K562 (cell line): ENCODE measurements around the gene RAPSN. TPM values are rescaled to one million over a fixed set of nuclear protein-coding genes. Genes with fewer than 3 reads are reported as not detected.

ENCODE experiments used
- AFF1 ChIP-seq, 2 experiments: fragments of 450-650 bp; IDR thresholded peaks; 2 replicates each; pipeline ENCODE4 v1.6.1; 2018; ENCODE audit warnings: mild to moderate bottlenecking in 2 of 2, low read depth in 1 of 2; ENCODE audit not compliant: partially characterized antibody in 2 of 2
- KDM4B ChIP-seq, 2 experiments: fragments of 450-650 bp in 1 of 2; sonication (generic) in 1 of 2; IDR thresholded peaks; 2 replicates each; pipeline ENCODE4 v1.6.1; 2016 to 2017; ENCODE audit warnings: borderline replicate concordance in 2 of 2, antibody characterized with exemption in 1 of 2, low read depth in 1 of 2, mild to moderate bottlenecking in 1 of 2
- NR1H2 ChIP-seq: sonication (generic); formaldehyde crosslinking; IDR thresholded peaks from 2 replicates; pipeline ENCODE4 v1.4.0; 2020; ENCODE audit warnings: mild to moderate bottlenecking, missing genetic modification reagents
- PHF8 ChIP-seq: fragments of 200-600 bp; sonication (generic); IDR thresholded peaks from 2 replicates; pipeline ENCODE4 v1.6.1; 2012; ENCODE audit warnings: mixed run types, mild to moderate bottlenecking, inconsistent platforms, low read length, moderate library complexity, borderline replicate concordance
- POLR3A ChIP-seq: IDR thresholded peaks from 2 replicates; pipeline ENCODE4 v1.6.1; 2011; ENCODE audit warnings: borderline replicate concordance, mild to moderate bottlenecking, moderate library complexity; ENCODE audit not compliant: insufficient read length, insufficient read depth; ENCODE audit errors: extremely low read depth
- PTBP1 ChIP-seq: fragments of 200-400 bp; formaldehyde crosslinking; IDR thresholded peaks from 2 replicates; pipeline ENCODE4 v1.6.1; 2017; ENCODE audit warnings: low read depth, low read length
- ZNF436 ChIP-seq: fragments of 250-450, 450-650 bp; sonication (Bioruptor Pico); formaldehyde crosslinking; IDR thresholded peaks from 2 replicates; pipeline ENCODE4 v1.7.0; 2020; ENCODE audit warnings: mild to moderate bottlenecking
- ZSCAN32 ChIP-seq: fragments of 450-650 bp; formaldehyde crosslinking; IDR thresholded peaks from 2 replicates; pipeline ENCODE4 v1.4.0; 2020; ENCODE audit warnings: mild to moderate bottlenecking, moderate library complexity
- polyA plus RNA-seq, 8 experiments: library from polyadenylated mRNA; depleted of rRNA in 4 of 8; stranded (reverse) in 5 of 8; unstranded in 3 of 8; fragments of >200 nt; fragmentation: Nextera tagmentation in 2 of 8; fragmentation: Illumina TruSeq in 1 of 8; extraction: Ambion mirVana in 2 of 8; extraction: Trizol in 1 of 8; gene quantifications; 2 replicates each; pipeline versions ENCODE4 v1.2.1 to v1.2.3, GENCODE V29; 2011 to 2014; ENCODE audit warnings: inconsistent platforms in 1 of 8, missing spikeins in 1 of 8
- total RNA-seq, 7 experiments: library from RNA; depleted of rRNA in 6 of 7; stranded (reverse); fragments of >200 nt in 6 of 7; fragmentation: Illumina TruSeq in 2 of 7; extraction: Trizol in 2 of 7; gene quantifications; 2 replicates each; pipeline versions ENCODE4 v1.2.1 to v1.2.3, GENCODE V29; 2011 to 2021; ENCODE audit warnings: low replicate concordance in 1 of 7
- TF ChIP-seq, protein P1 (sequence below): fragments of 450-650 bp; IDR thresholded peaks from 2 replicates; pipeline ENCODE4 v1.6.1; 2016; ENCODE audit warnings: mild to moderate bottlenecking, moderate library complexity

Gene RAPSN
- total and polyA plus RNA-seq, 9 of the 15 experiments (the other 6 are each of a cell fraction or from before 2014, with no cell fraction given) = 0.06 to 0.11 TPM; not detected in 7

DNA sequence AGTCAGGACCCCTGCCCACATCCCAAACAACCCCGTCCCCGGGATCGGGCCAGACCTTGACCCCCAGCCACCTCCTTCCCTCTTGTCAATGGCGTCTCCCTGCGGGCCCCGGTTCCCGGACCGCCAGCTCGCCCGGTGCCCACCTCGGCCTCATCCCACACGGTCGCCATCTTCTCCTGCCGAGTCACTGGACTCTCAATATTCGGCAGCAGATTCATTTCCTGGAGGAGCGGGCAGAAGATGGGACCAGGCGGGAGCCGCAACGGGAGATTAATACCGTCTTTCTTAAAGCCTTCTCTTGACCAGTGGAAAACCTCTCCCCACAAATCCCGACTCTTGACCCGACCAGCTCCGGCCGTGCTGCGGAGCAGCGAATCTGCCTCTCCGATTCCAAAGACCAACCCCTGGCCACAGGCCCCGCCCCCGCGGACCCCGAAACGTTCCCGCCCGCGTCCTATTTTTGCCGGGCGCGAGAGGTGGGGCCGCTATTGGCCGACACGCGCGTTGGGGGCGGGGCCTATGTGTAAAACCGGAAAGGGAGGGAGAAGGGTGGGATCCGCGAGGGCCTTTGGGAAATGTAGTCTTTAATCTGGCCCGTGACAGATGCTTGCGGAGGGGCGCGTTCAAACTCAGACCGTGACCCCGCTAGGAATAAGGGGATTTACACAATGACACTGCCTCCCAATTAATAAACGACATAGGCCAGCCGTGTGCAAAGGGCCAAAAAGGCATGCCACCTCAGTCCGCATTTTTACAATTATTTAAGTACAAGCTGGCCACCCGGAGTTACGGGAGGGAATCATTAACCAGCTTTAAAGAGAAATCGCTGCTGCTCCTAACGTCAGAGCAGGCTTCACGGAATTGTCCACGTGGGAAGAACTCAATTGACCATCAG is 22.6 kb downstream of the RAPSN start, which contains the start of gene PSMC3 (continued):
- TF ChIP-seq, protein P1, sequence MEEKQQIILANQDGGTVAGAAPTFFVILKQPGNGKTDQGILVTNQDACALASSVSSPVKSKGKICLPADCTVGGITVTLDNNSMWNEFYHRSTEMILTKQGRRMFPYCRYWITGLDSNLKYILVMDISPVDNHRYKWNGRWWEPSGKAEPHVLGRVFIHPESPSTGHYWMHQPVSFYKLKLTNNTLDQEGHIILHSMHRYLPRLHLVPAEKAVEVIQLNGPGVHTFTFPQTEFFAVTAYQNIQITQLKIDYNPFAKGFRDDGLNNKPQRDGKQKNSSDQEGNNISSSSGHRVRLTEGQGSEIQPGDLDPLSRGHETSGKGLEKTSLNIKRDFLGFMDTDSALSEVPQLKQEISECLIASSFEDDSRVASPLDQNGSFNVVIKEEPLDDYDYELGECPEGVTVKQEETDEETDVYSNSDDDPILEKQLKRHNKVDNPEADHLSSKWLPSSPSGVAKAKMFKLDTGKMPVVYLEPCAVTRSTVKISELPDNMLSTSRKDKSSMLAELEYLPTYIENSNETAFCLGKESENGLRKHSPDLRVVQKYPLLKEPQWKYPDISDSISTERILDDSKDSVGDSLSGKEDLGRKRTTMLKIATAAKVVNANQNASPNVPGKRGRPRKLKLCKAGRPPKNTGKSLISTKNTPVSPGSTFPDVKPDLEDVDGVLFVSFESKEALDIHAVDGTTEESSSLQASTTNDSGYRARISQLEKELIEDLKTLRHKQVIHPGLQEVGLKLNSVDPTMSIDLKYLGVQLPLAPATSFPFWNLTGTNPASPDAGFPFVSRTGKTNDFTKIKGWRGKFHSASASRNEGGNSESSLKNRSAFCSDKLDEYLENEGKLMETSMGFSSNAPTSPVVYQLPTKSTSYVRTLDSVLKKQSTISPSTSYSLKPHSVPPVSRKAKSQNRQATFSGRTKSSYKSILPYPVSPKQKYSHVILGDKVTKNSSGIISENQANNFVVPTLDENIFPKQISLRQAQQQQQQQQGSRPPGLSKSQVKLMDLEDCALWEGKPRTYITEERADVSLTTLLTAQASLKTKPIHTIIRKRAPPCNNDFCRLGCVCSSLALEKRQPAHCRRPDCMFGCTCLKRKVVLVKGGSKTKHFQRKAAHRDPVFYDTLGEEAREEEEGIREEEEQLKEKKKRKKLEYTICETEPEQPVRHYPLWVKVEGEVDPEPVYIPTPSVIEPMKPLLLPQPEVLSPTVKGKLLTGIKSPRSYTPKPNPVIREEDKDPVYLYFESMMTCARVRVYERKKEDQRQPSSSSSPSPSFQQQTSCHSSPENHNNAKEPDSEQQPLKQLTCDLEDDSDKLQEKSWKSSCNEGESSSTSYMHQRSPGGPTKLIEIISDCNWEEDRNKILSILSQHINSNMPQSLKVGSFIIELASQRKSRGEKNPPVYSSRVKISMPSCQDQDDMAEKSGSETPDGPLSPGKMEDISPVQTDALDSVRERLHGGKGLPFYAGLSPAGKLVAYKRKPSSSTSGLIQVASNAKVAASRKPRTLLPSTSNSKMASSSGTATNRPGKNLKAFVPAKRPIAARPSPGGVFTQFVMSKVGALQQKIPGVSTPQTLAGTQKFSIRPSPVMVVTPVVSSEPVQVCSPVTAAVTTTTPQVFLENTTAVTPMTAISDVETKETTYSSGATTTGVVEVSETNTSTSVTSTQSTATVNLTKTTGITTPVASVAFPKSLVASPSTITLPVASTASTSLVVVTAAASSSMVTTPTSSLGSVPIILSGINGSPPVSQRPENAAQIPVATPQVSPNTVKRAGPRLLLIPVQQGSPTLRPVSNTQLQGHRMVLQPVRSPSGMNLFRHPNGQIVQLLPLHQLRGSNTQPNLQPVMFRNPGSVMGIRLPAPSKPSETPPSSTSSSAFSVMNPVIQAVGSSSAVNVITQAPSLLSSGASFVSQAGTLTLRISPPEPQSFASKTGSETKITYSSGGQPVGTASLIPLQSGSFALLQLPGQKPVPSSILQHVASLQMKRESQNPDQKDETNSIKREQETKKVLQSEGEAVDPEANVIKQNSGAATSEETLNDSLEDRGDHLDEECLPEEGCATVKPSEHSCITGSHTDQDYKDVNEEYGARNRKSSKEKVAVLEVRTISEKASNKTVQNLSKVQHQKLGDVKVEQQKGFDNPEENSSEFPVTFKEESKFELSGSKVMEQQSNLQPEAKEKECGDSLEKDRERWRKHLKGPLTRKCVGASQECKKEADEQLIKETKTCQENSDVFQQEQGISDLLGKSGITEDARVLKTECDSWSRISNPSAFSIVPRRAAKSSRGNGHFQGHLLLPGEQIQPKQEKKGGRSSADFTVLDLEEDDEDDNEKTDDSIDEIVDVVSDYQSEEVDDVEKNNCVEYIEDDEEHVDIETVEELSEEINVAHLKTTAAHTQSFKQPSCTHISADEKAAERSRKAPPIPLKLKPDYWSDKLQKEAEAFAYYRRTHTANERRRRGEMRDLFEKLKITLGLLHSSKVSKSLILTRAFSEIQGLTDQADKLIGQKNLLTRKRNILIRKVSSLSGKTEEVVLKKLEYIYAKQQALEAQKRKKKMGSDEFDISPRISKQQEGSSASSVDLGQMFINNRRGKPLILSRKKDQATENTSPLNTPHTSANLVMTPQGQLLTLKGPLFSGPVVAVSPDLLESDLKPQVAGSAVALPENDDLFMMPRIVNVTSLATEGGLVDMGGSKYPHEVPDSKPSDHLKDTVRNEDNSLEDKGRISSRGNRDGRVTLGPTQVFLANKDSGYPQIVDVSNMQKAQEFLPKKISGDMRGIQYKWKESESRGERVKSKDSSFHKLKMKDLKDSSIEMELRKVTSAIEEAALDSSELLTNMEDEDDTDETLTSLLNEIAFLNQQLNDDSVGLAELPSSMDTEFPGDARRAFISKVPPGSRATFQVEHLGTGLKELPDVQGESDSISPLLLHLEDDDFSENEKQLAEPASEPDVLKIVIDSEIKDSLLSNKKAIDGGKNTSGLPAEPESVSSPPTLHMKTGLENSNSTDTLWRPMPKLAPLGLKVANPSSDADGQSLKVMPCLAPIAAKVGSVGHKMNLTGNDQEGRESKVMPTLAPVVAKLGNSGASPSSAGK = no peak
- TF ChIP-seq POLR3A (no peak), ZNF436 (no peak), AFF1 (IDR thresholded peaks at IDR 0.05; ENCODE audit: low read depth in 1 of 2, partially characterized antibody in 2 of 2) (peak; percentile 75 to 88), ZSCAN32 (no peak), PTBP1 (no peak), KDM4B (IDR thresholded peaks at IDR 0.05; ENCODE audit: borderline replicate concordance in 2 of 2, low read depth in 1 of 2) (no peak; a peak in 1 of 4 replicates), PHF8 (peak; percentile 97), NR1H2 (CRISPR knock-in tag) (no peak)
